Kidney (tissue), 14 donors: ENCODE measurements around the gene SLC7A14. TPM values are rescaled to one million over a fixed set of nuclear protein-coding genes. Genes with fewer than 3 reads are reported as not detected.

Experiments used
- DNase-seq, 5 donors: peaks; one replicate each; pipeline ENCODE4 v3.0.0-alpha.2; 2013 to 2020
- FAIRE-seq: peaks from 2 replicates; lab custom pipeline; 2012; peaks lifted over from hg19 to GRCh38; lab: Jason Lieb, UNC
- H3K27ac ChIP-seq, 2 donors: one replicate each; pipeline ENCODE4 v1.7.0; 2013; ENCODE audit warnings: low read depth in 2 of 2, low read length in 2 of 2, inconsistent platforms in 1 of 2
- H3K27me3 ChIP-seq: one replicate; pipeline ENCODE4 v1.7.1; 2013; ENCODE audit warnings: low read length, inconsistent platforms; ENCODE audit not compliant: control insufficient read depth, insufficient read depth
- H3K36me3 ChIP-seq, 3 donors: one replicate each; pipeline versions ENCODE4 v1.7.0 to v1.7.1; 2013; ENCODE audit warnings: low read length in 3 of 3, control low read depth in 1 of 3, inconsistent platforms in 1 of 3; ENCODE audit not compliant: insufficient read depth in 3 of 3, control insufficient read depth in 2 of 3
- H3K4me1 ChIP-seq, 3 donors: one replicate each; pipeline versions ENCODE4 v1.7.0 to v1.7.1; 2013; ENCODE audit warnings: low read length in 3 of 3, inconsistent platforms in 1 of 3, low read depth in 1 of 3; ENCODE audit not compliant: control insufficient read depth in 2 of 3, insufficient read depth in 2 of 3
- H3K4me3 ChIP-seq, 3 donors: one replicate each; pipeline versions ENCODE4 v1.7.0 to v1.8.1; 2013; ENCODE audit warnings: low read length in 3 of 3, control low read depth in 1 of 3, inconsistent platforms in 1 of 3
- H3K9ac ChIP-seq, 3 donors: one replicate each; pipeline versions ENCODE4 v1.7.0 to v1.7.1; 2013; ENCODE audit warnings: low read length in 3 of 3, control low read depth in 1 of 3, inconsistent platforms in 1 of 3
- H3K9me3 ChIP-seq, 3 donors: one replicate each; pipeline versions ENCODE4 v1.7.0 to v1.7.1; 2013; ENCODE audit warnings: low read length in 3 of 3, control low read depth in 1 of 3, inconsistent platforms in 1 of 3; ENCODE audit not compliant: control insufficient read depth in 2 of 3, insufficient read depth in 1 of 3
- intact Hi-C: fragments of 100-400 bp; cut with DNase I; formaldehyde crosslinking; loops from one replicate; pipeline ENCODE4 v1.11.1; 2022
- polyA plus RNA-seq: library from polyadenylated mRNA; stranded (reverse); fragments of 350-450 nt; fragmentation: Illumina TruSeq; extraction: RNeasy Lipid Tissue Mini Kit (QIAGEN cat#74804); gene quantifications from one replicate; pipeline ENCODE4 v1.2.3, GENCODE V29; 2014; ENCODE audit warnings: low read depth, low replicate concordance; ENCODE audit not compliant: insufficient read depth
- total RNA-seq: library from RNA; stranded (reverse); fragmentation: NEBNext Ultra II Directional; extraction: Animal tissue kit (Norgen Biotek cat#: 25700); gene quantifications from one replicate; pipeline ENCODE4 v1.2.1, GENCODE V29; 2021
- TF ChIP-seq, protein P1 (sequence below): IDR thresholded peaks from 3 replicates; pipeline ENCODE4 v1.5.1; 2012; ENCODE audit warnings: mild to moderate bottlenecking, moderate library complexity, borderline replicate concordance; ENCODE audit not compliant: insufficient read depth; ENCODE audit errors: extremely low read depth
- donor health status: control.
- donor health status: control.
- donor health status: control.
- donor health status: control.
- donor health status: control.
- donor health status: DM: yes; HTN: yes; CAD: no.
- donor health status: Normal renal cell carcinoma (clear cell type).

The SLC7A14 gene
- total and polyA plus RNA-seq, 2 donors from 2014 or later = 0.04 TPM; not detected in 1

DNA sequence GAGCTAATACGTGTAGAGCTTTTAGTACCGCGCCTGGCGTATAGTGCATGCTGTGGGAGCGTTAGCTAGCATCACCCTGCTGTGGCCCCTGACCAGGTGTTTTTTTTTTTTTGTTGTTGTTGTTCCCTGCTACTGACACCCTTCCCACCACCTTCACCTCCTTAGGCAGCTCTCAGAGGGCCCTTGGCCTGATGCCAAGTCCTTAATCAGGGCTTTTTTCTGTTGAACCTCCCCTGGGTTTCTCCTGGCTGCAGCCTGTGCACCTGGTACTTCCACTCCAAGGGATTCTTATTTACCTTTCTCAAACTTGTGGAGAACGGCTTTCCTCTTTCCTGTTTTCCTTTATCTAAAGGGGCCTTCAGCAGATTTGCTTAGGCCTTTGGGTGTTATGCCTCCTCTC lies 53.3 kb downstream of the SLC7A14 start:
- no peak overlapping the region for H3K27ac ChIP-seq
- H3K9me3 ChIP-seq = no peaks in the 10 kb centered on the region
- H3K36me3 ChIP-seq = no peaks in the 10 kb centered on the region
- no peaks in the 10 kb centered on the region for H3K27me3 ChIP-seq
- TF ChIP-seq, protein P1, sequence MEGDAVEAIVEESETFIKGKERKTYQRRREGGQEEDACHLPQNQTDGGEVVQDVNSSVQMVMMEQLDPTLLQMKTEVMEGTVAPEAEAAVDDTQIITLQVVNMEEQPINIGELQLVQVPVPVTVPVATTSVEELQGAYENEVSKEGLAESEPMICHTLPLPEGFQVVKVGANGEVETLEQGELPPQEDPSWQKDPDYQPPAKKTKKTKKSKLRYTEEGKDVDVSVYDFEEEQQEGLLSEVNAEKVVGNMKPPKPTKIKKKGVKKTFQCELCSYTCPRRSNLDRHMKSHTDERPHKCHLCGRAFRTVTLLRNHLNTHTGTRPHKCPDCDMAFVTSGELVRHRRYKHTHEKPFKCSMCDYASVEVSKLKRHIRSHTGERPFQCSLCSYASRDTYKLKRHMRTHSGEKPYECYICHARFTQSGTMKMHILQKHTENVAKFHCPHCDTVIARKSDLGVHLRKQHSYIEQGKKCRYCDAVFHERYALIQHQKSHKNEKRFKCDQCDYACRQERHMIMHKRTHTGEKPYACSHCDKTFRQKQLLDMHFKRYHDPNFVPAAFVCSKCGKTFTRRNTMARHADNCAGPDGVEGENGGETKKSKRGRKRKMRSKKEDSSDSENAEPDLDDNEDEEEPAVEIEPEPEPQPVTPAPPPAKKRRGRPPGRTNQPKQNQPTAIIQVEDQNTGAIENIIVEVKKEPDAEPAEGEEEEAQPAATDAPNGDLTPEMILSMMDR = no peak
- DNase-seq (no peak), FAIRE-seq (no peak)
- no peaks in the 10 kb centered on the region for H3K4me1 ChIP-seq
- intact Hi-C loops = no loop called here
- H3K4me3 ChIP-seq = no peak overlapping the region
- H3K9ac ChIP-seq = no peak overlapping the region

DNA sequence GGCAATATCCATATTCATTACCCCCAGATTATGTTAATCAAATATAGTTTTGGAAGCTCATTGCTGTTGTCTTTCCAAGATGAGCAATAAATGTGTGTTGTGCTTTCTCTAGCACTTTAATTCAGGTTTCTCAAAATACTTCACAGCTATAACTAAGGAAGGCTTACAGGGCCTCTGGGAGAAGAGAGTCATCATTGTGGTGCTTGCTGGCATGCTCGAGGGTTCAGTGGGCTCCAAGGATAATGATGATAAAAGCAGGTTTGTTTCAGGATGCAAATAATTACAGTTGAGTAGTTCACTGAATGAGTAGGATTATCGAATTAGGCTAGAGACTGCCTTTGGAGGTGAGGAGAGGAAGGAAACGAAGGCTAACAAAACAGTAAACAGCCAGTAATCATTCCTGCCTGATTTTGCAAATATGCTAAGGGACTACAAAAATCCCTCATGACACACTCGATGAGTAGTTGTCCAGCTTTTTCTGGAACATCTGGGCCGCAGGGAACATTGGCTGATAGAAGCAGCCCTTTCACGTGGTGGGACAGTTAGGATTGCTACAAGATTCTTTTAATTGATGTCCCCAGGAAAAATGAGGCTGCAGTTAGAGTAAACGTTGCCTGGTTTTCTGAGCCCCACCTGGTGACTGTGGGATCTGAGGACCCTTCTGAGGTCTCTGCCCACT lies 54.1 kb downstream of the SLC7A14 start:
- FAIRE-seq (no peak), DNase-seq (no peak)
- Histone ChIP-seq H3K27ac (no peak overlapping the region), H3K27me3 (no peaks in the 10 kb centered on the region), H3K4me1 (no peaks in the 10 kb centered on the region), H3K4me3 (no peak overlapping the region), H3K9me3 (no peaks in the 10 kb centered on the region), H3K36me3 (no peaks in the 10 kb centered on the region), H3K9ac (no peak overlapping the region)
- intact Hi-C loops = no loop called here
- TF ChIP-seq, protein P1 = no peak

DNA sequence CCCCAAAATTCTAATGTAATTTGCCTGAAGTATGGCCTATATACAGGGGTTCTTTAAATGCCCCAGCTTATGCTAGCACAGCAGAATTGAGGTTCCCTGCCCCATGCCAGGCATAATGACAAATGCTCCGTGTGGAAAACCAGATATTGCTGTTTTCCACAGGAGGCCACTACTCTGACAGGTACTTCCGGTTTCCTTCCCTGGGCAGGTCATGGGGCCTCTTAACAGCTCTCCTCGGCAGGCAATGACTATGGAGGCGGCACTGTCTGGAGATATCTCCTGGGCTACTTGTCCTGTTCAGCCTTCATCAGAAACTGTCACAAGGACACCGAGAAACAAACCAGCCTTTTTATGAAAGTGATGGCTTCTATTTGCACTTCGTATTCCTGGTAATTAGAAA lies 54.8 kb downstream of the SLC7A14 start:
- TF ChIP-seq, protein P1 = no peak
- Histone ChIP-seq H3K27ac (no peak overlapping the region), H3K27me3 (no peaks in the 10 kb centered on the region), H3K4me3 (no peak overlapping the region), H3K4me1 (no peaks in the 10 kb centered on the region), H3K9me3 (no peaks in the 10 kb centered on the region), H3K9ac (no peak overlapping the region), H3K36me3 (no peaks in the 10 kb centered on the region)
- intact Hi-C loops = no loop called here
- DNase-seq = no peak
- FAIRE-seq = no peak

DNA sequence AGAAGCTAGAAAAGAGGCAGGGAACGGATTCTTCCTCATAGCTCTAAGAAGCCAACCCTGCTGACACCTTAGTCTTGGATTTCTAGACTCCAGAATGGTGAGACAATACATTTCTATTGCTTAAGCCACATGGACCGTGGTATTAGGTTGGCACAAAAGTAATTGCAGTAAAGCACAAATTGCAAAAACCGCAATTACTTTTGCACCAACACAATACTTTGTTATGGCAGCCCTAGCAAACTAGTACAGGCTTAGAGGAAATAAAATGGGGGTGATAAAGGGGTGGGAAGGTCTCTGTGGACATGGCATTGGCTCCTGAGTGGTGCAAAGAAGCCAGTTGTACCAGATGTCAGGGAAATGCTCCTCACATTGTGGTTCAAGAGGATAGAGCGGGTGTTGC lies 56.0 kb downstream of the SLC7A14 start:
- intact Hi-C loops = no loop called here
- Histone ChIP-seq H3K9me3 (no peaks in the 10 kb centered on the region), H3K4me1 (no peaks in the 10 kb centered on the region), H3K27me3 (no peaks in the 10 kb centered on the region), H3K4me3 (no peak overlapping the region), H3K9ac (no peak overlapping the region), H3K36me3 (no peaks in the 10 kb centered on the region), H3K27ac (no peak overlapping the region)
- no peak for DNase-seq
- FAIRE-seq = no peak
- TF ChIP-seq, protein P1 = no peak
